IMR-90 (cell line): ENCODE data around the gene COL25A1. TPM values are rescaled to one million over a fixed set of nuclear protein-coding genes. Genes with fewer than 3 reads are reported as not detected.

Source experiments
- ATAC-seq: fragments of 200-7000 bp; cut with Tn5 transposase; 2 replicates; pipeline ENCODE4 v1.9.1; 2020; ENCODE audit warnings: low read depth, mild to moderate bottlenecking, moderate library complexity
- BruUV-seq: library from RNA; stranded (reverse); fragments of 400-500 nt; replicated peaks from 2 replicates; lab custom pipeline; 2021; lab: Mats Ljungman, UMichigan
- CTCF ChIA-PET: fragments of 300-600 bp; formaldehyde crosslinking; extraction: SDS; loops from one replicate; lab custom pipeline; 2021; ENCODE audit warnings: antibody characterized with exemption; lab: Yijun Ruan, JAX
- POLR2A ChIA-PET: fragments of 300-600 bp; sonication (Branson Sonifier 250); formaldehyde crosslinking; loops from one replicate; lab custom pipeline; 2022; ENCODE audit warnings: antibody characterized with exemption; ENCODE audit not compliant: unreplicated experiment; lab: Charles Lee
- DNase-seq: peaks from one replicate; pipeline ENCODE4 v3.0.0; 2013
- H2AFZ ChIP-seq: replicated peaks from 2 replicates; pipeline ENCODE3; 2013; ENCODE audit warnings: low read length, mild to moderate bottlenecking; ENCODE audit not compliant: poor library complexity
- H2AK5ac ChIP-seq: 2 replicates; pipeline ENCODE4 v1.6.1; 2013; ENCODE audit warnings: low read depth, low read length, inconsistent platforms
- H2AK9ac ChIP-seq: replicated peaks from 2 replicates; pipeline ENCODE3; 2013; ENCODE audit warnings: mild to moderate bottlenecking, low read depth, low read length, moderate library complexity; ENCODE audit not compliant: poor library complexity
- H2BK120ac ChIP-seq: 2 replicates; pipeline ENCODE4 v1.6.1; 2013; ENCODE audit warnings: low read depth, low read length, inconsistent platforms
- H2BK15ac ChIP-seq: 3 replicates; pipeline ENCODE4 v1.6.1; 2013; ENCODE audit warnings: low read depth, low read length, inconsistent platforms
- H2BK20ac ChIP-seq: 2 replicates; pipeline ENCODE4 v1.6.1; 2013; ENCODE audit warnings: low read depth, mild to moderate bottlenecking, inconsistent platforms, low read length, moderate library complexity
- H2BK5ac ChIP-seq: 2 replicates; pipeline ENCODE4 v1.6.1; 2013; ENCODE audit warnings: mild to moderate bottlenecking, low read depth, low read length, inconsistent platforms; ENCODE audit not compliant: poor library complexity, severe bottlenecking
- H3K14ac ChIP-seq: replicated peaks from 2 replicates; pipeline ENCODE4 v1.6.1; 2013; ENCODE audit warnings: low read depth, low read length, inconsistent platforms
- H3K18ac ChIP-seq: 2 replicates; pipeline ENCODE4 v1.6.1; 2013; ENCODE audit warnings: low read depth, low read length, control low read depth
- H3K23ac ChIP-seq: 2 replicates; pipeline ENCODE4 v1.6.1; 2013; ENCODE audit warnings: low read depth, low read length, inconsistent platforms
- H3K27ac ChIP-seq: 2 replicates; pipeline ENCODE4 v1.5.1; 2013; ENCODE audit warnings: mild to moderate bottlenecking, control low read depth, low read length; ENCODE audit not compliant: insufficient read depth
- H3K27me3 ChIP-seq: 2 replicates; pipeline ENCODE4 v1.6.1; 2013; ENCODE audit warnings: low read length; ENCODE audit not compliant: control insufficient read depth, insufficient read depth
- H3K36me3 ChIP-seq: 2 replicates; pipeline ENCODE4 v1.6.1; 2013; ENCODE audit warnings: low read length, mixed read lengths; ENCODE audit not compliant: control insufficient read depth, insufficient read depth
- H3K4ac ChIP-seq: 2 replicates; pipeline ENCODE4 v1.6.1; 2013; ENCODE audit warnings: low read depth, low read length, inconsistent platforms
- H3K4me1 ChIP-seq: 2 replicates; pipeline ENCODE4 v1.6.1; 2013; ENCODE audit warnings: low read length, mixed read lengths; ENCODE audit not compliant: control insufficient read depth, insufficient read depth
- H3K4me2 ChIP-seq: 2 replicates; pipeline ENCODE4 v1.6.1; 2013; ENCODE audit warnings: low read depth, mild to moderate bottlenecking, control low read depth, low read length, moderate library complexity
- H3K4me3 ChIP-seq: 2 replicates; pipeline ENCODE4 v1.5.1; 2013; ENCODE audit warnings: low read depth, mild to moderate bottlenecking, control low read depth, low read length, moderate library complexity; ENCODE audit not compliant: insufficient read depth
- H3K56ac ChIP-seq: 2 replicates; pipeline ENCODE4 v1.6.1; 2013; ENCODE audit warnings: low read length, inconsistent platforms; ENCODE audit not compliant: insufficient read depth; ENCODE audit errors: extremely low read depth
- H3K79me1 ChIP-seq, 2 experiments: 2 replicates each; pipeline ENCODE4 v1.6.1; 2013; ENCODE audit warnings: low read length in 2 of 2, inconsistent platforms in 1 of 2, low read depth in 1 of 2
- H3K9ac ChIP-seq: 2 replicates; pipeline ENCODE4 v1.6.1; 2013; ENCODE audit warnings: low read depth, low read length, control low read depth
- H3K9me1 ChIP-seq: 2 replicates; pipeline ENCODE4 v1.6.1; 2013; ENCODE audit warnings: low read length, inconsistent platforms; ENCODE audit not compliant: insufficient read depth
- H3K9me3 ChIP-seq: 2 replicates; pipeline ENCODE4 v1.6.1; 2013; ENCODE audit warnings: low read length; ENCODE audit not compliant: control insufficient read depth, insufficient read depth
- H4K20me1 ChIP-seq: 2 replicates; pipeline ENCODE4 v1.6.1; 2013; ENCODE audit warnings: low read length, inconsistent platforms; ENCODE audit not compliant: insufficient read depth
- H4K5ac ChIP-seq: 2 replicates; pipeline ENCODE4 v1.6.1; 2013; ENCODE audit warnings: mild to moderate bottlenecking, low read depth, low read length, control low read depth
- H4K8ac ChIP-seq, 2 experiments: 2 replicates each; pipeline ENCODE4 v1.6.1; 2013; ENCODE audit warnings: low read depth in 2 of 2, low read length in 2 of 2, control low read depth in 1 of 2, inconsistent platforms in 1 of 2
- H4K91ac ChIP-seq: 2 replicates; pipeline ENCODE4 v1.6.1; 2013; ENCODE audit warnings: low read depth, low read length, inconsistent platforms; ENCODE audit not compliant: insufficient read depth
- CHD1 ChIP-seq: IDR thresholded peaks from 2 replicates; pipeline ENCODE4 v1.6.1; 2012; ENCODE audit warnings: low read depth, low read length, improper control_type of control experiment
- MAZ ChIP-seq: IDR thresholded peaks from 2 replicates; pipeline ENCODE4 v1.6.1; 2012; ENCODE audit warnings: low read depth, mild to moderate bottlenecking, low read length, improper control_type of control experiment, moderate library complexity, borderline replicate concordance
- POLR2A ChIP-seq: IDR thresholded peaks from 2 replicates; pipeline ENCODE4 v1.6.1; 2012; ENCODE audit warnings: mild to moderate bottlenecking, low read depth, low read length
- WGBS, 2 experiments: methylation state at CpG; one replicate each; pipeline versions ENCODE4 v1.1.5 to v1.1.7; 2013; ENCODE audit warnings: missing lambda C conversion rate in 2 of 2; ENCODE audit not compliant: insufficient read length in 1 of 2; ENCODE audit errors: extremely low coverage in 2 of 2; 5-methylcytosine and 5-hydroxymethylcytosine counted together
- dilution Hi-C: fragments of 300-500 bp; cut with HindIII; formaldehyde crosslinking; loops from one replicate; pipeline ENCODE4 v1.14.3; 2018; ENCODE audit warnings: low sequenced_read_pairs; ENCODE audit not compliant: unreplicated experiment
- in situ Hi-C: fragments of 300-500 bp; cut with MboI; formaldehyde crosslinking; loops from 3 replicates; pipeline ENCODE4 v1.14.3; 2019; ENCODE audit warnings: low sequenced_read_pairs, inconsistent platforms, mixed read lengths
- intact Hi-C: fragments of 100-400 bp; cut with micrococcal nuclease; formaldehyde crosslinking; loops from 2 replicates; pipeline ENCODE4 v1.10.0; 2022
- polyA plus RNA-seq, 3 experiments: library from polyadenylated mRNA; depleted of rRNA; stranded (reverse); fragments of >200 nt; gene quantifications; 2 replicates each; pipeline ENCODE4 v1.2.3, GENCODE V29; 2012; ENCODE audit warnings: low replicate concordance in 1 of 3
- total RNA-seq: library from RNA; depleted of rRNA; stranded (reverse); fragments of >200 nt; gene quantifications from 2 replicates; pipeline ENCODE4 v1.2.3, GENCODE V29; 2012

Gene COL25A1
- total and polyA plus RNA-seq, 2 of the 4 experiments (the other 2 are of a cell fraction): under 0.01 to 0.05 TPM

DNA sequence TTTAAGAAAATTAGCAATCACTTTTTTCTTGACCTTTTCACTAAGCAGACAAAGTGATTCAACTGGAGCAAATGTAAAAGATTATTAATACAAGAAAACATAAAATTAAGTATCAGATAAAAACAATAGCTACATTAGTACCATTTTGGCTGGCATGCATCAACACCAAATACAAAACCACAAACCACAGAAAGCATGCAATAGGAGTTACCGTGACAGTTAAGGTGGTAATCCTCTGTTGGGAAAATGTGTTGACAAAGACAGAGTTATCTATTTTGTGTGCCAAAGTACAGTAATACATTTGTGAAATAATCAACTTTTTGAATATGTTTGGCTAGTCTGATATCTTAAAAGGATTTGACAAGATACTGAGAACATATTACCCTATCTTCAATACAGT is 449.8 kb downstream of the COL25A1 start:
- no CpG with 5 or more reads among the region's 1 CpG for WGBS, 2 experiments
- Histone ChIP-seq H3K4me2 (no peak overlapping the region), H3K36me3 (no peaks in the 10 kb centered on the region), H4K91ac (no peak overlapping the region), H2BK5ac (no peak overlapping the region), H2BK20ac (no peak overlapping the region), H3K23ac (no peak overlapping the region), H3K27me3 (no peaks in the 10 kb centered on the region), H2AFZ (no peak overlapping the region), H4K8ac (no peak overlapping the region), H4K20me1 (no peaks in the 10 kb centered on the region), H3K27ac (no peak overlapping the region), H3K4me3 (no peak overlapping the region), H2AK5ac (no peak overlapping the region), H4K5ac (no peak overlapping the region), H3K9me3 (no peaks in the 10 kb centered on the region), H2AK9ac (no peak overlapping the region), H3K9me1 (no peaks in the 10 kb centered on the region), H2BK120ac (no peak overlapping the region), H3K4me1 (peaks cover 6% of the 10 kb centered on the region), H3K14ac (no peak overlapping the region), H3K79me1 (no peaks in the 10 kb centered on the region), H3K4ac (no peak overlapping the region), H3K18ac (no peak overlapping the region), H3K56ac (no peak overlapping the region), H2BK15ac (no peak overlapping the region), H3K9ac (no peak overlapping the region)
- TF ChIP-seq CHD1 (no peak), MAZ (no peak), POLR2A (no peak)
- dilution Hi-C loops: no loop called here
- BruUV-seq: no TSS peak
- DNase-seq (no peak), ATAC-seq (no peak)
- in situ Hi-C loops: no loop called here
- POLR2A ChIA-PET: no interaction called here
- intact Hi-C loops: no loop called here
- CTCF ChIA-PET: interaction anchor here (0.7 kb wide), 1 partner anchor 8 kb away, joined by 3 read pairs; no protein-coding TSS in a partner anchor
